HepG2 (cell line): ENCODE results near the gene TUBGCP6. TPM values are rescaled to one million over a fixed set of nuclear protein-coding genes. Genes with fewer than 3 reads are reported as not detected.

ENCODE experiments used
- HNF4A ChIP-seq: sonication (generic); formaldehyde crosslinking; IDR thresholded peaks from 2 replicates; pipeline ENCODE4 v1.4.0; 2020; ENCODE audit warnings: missing genetic modification reagents
- IRF2 ChIP-seq: IDR thresholded peaks from 2 replicates; pipeline ENCODE4 v1.6.1; 2018; ENCODE audit warnings: missing genetic modification reagents, missing compliant biosample characterization
- MAF1 ChIP-seq: sonication (generic); formaldehyde crosslinking; IDR thresholded peaks from 2 replicates; pipeline ENCODE4 v1.5.0; 2020; ENCODE audit warnings: missing genetic modification reagents, borderline replicate concordance
- TBL1XR1 ChIP-seq: fragments of 150-350 bp; IDR thresholded peaks from 2 replicates; pipeline ENCODE4 v1.6.1; 2014; ENCODE audit warnings: borderline replicate concordance, low read length; ENCODE audit not compliant: partially characterized antibody
- THAP7 ChIP-seq: sonication (generic); formaldehyde crosslinking; IDR thresholded peaks from 2 replicates; pipeline ENCODE4 v1.8.1; 2023; ENCODE audit warnings: mild to moderate bottlenecking, missing genetic modification reagents
- ZNF569 ChIP-seq: sonication (generic); formaldehyde crosslinking; IDR thresholded peaks from 2 replicates; pipeline ENCODE4 v1.5.0; 2020; ENCODE audit warnings: mild to moderate bottlenecking, missing genetic modification reagents, moderate library complexity, borderline replicate concordance
- ZNF609 ChIP-seq: sonication (generic); formaldehyde crosslinking; IDR thresholded peaks from 2 replicates; pipeline ENCODE4 v1.4.0; 2020; ENCODE audit warnings: mild to moderate bottlenecking, missing genetic modification reagents, borderline replicate concordance
- ZNF646 ChIP-seq: sonication (generic); formaldehyde crosslinking; IDR thresholded peaks from 2 replicates; pipeline ENCODE4 v1.9.0; 2021; ENCODE audit warnings: mild to moderate bottlenecking, missing genetic modification reagents
- polyA plus RNA-seq, 8 experiments: library from polyadenylated mRNA; depleted of rRNA in 3 of 8; stranded (reverse) in 7 of 8; unstranded in 1 of 8; fragments of >200 nt; fragmentation: Illumina TruSeq in 4 of 8; extraction: Trizol in 4 of 8; gene quantifications; 2 replicates each; pipeline versions ENCODE4 v1.2.1 to v1.2.3, GENCODE V29; 2011 to 2016; ENCODE audit warnings: low read depth in 4 of 8, missing spikeins in 1 of 8, mixed read lengths in 1 of 8; ENCODE audit not compliant: insufficient read depth in 1 of 8
- total RNA-seq, 5 experiments: library from RNA; depleted of rRNA; stranded (reverse); fragments of >200 nt; fragmentation: Illumina TruSeq; extraction: Trizol; gene quantifications; 2 replicates each; pipeline ENCODE4 v1.2.3, GENCODE V29; 2016; ENCODE audit warnings: low read depth in 1 of 5

Gene TUBGCP6
- total and polyA plus RNA-seq, 2 of the 13 experiments (the other 11 are each of a cell fraction or from before 2014, with no cell fraction given) = 14.6 to 15.7 TPM

- no peak for TF ChIP-seq THAP7
- TF ChIP-seq TBL1XR1 = no peak
- no peak for TF ChIP-seq ZNF609
- no peak for TF ChIP-seq IRF2
- 0 out of 2 replicates have a peak, but pooled peaks have one; percentile 35 for TF ChIP-seq MAF1 (CRISPR knock-in tag)
- TF ChIP-seq ZNF646 (CRISPR knock-in tag) = no peak
- no peak for TF ChIP-seq HNF4A (CRISPR knock-in tag)
- TF ChIP-seq ZNF569 (CRISPR knock-in tag) = no peak
These were observed 43.4 kb downstream of the TUBGCP6 start (continued) for GRCh38 chr22:50201191-50202129.
